Measurements from ENCODE around the gene PWWP2B.

PWWP2B gene

GRCh38 chr10:132427006-132427771 lies 30.2 kb downstream of the PWWP2B start:
- no peak overlapping the region for H3K4me3 ChIP-seq (ENCODE audit: control insufficient read depth, low read depth, low read length)
- TF ChIP-seq CTCF (conservative IDR thresholded peaks at IDR 0.05; ENCODE audit: control insufficient read depth, insufficient read depth, low read depth, low read length) = no peak
- DNase-seq (ENCODE audit: low read depth) = no peak

- no peak for TF ChIP-seq CTCF (conservative IDR thresholded peaks at IDR 0.05; ENCODE audit: control insufficient read depth, insufficient read depth, low read depth, low read length)
- no peak for DNase-seq (ENCODE audit: low read depth)
- H3K4me3 ChIP-seq (ENCODE audit: control insufficient read depth, low read depth, low read length) = no peak overlapping the region
Measured at GRCh38 chr10:132427939-132428367, 31.0 kb downstream of the PWWP2B start.

- DNase-seq (ENCODE audit: low read depth) = no peak
- TF ChIP-seq CTCF (conservative IDR thresholded peaks at IDR 0.05; ENCODE audit: control insufficient read depth, insufficient read depth, low read depth, low read length) = no peak
- no peak overlapping the region for H3K4me3 ChIP-seq (ENCODE audit: control insufficient read depth, low read depth, low read length)
Measured at GRCh38 chr10:132428486-132428995, 31.5 kb downstream of the PWWP2B start.

GRCh38 chr10:132429281-132430230 lies 32.6 kb downstream of the PWWP2B start:
- no peak overlapping the region for H3K4me3 ChIP-seq (ENCODE audit: control insufficient read depth, low read depth, low read length)

GRCh38 chr10:132430231-132430743 lies 33.3 kb downstream of the PWWP2B start:
- no peak for DNase-seq (ENCODE audit: low read depth)
- no peak for TF ChIP-seq CTCF (conservative IDR thresholded peaks at IDR 0.05; ENCODE audit: control insufficient read depth, insufficient read depth, low read depth, low read length)

More at GRCh38 chr10:132429281-132430230, 32.6 kb downstream of the PWWP2B start:
- no peak for TF ChIP-seq CTCF (conservative IDR thresholded peaks at IDR 0.05; ENCODE audit: control insufficient read depth, insufficient read depth, low read depth, low read length)
- no peak for DNase-seq (ENCODE audit: low read depth)

GRCh38 chr10:132430861-132431271 lies 33.9 kb downstream of the PWWP2B start:
- TF ChIP-seq CTCF (conservative IDR thresholded peaks at IDR 0.05; ENCODE audit: control insufficient read depth, insufficient read depth, low read depth, low read length) = no peak
- no peak overlapping the region for H3K4me3 ChIP-seq (ENCODE audit: control insufficient read depth, low read depth, low read length)
- no peak for DNase-seq (ENCODE audit: low read depth)

More at GRCh38 chr10:132430231-132430743, 33.3 kb downstream of the PWWP2B start:
- no peak overlapping the region for H3K4me3 ChIP-seq (ENCODE audit: control insufficient read depth, low read depth, low read length)

Data from fibroblast of mammary gland (primary cell).